GM23338 (cell line): ENCODE results near the gene SLC30A5. TPM values are rescaled to one million over a fixed set of nuclear protein-coding genes. Genes with fewer than 3 reads are reported as not detected.

ENCODE experiments used
- ATAC-seq: fragments of 200-7000 bp; cut with Tn5 transposase; 3 replicates; pipeline ENCODE4 v1.9.1; 2020
- DNase-seq: peaks from one replicate; pipeline ENCODE4 v3.0.0-alpha.2; 2015; ENCODE audit warnings: low spot score
- H2AFZ ChIP-seq: fragments of 200-600 bp; sonication (generic); 2 replicates; pipeline ENCODE4 v1.8.0; 2016; ENCODE audit warnings: antibody characterized with exemption, mild to moderate bottlenecking, moderate library complexity
- H3F3A ChIP-seq: fragments of 200-600 bp; sonication (generic); replicated peaks from 2 replicates; pipeline ENCODE4 v1.8.0; 2017; ENCODE audit warnings: antibody characterized with exemption, mixed run types, low read depth
- H3K27ac ChIP-seq: fragments of 200-600 bp; sonication (generic); 2 replicates; pipeline ENCODE4 v1.6.1; 2016; ENCODE audit warnings: low read depth
- H3K27me3 ChIP-seq: fragments of 200-600 bp; sonication (generic); 2 replicates; pipeline ENCODE4 v1.8.0; 2016; ENCODE audit warnings: mild to moderate bottlenecking, mixed run types, moderate library complexity; ENCODE audit not compliant: insufficient read depth
- H3K36me3 ChIP-seq: fragments of 200-600 bp; sonication (generic); 2 replicates; pipeline ENCODE4 v1.8.0; 2016; ENCODE audit warnings: mild to moderate bottlenecking; ENCODE audit not compliant: insufficient read depth
- H3K4me1 ChIP-seq: fragments of 200-600 bp; sonication (generic); 2 replicates; pipeline ENCODE4 v1.8.0; 2016; ENCODE audit warnings: mild to moderate bottlenecking, moderate library complexity; ENCODE audit not compliant: insufficient read depth
- H3K4me2 ChIP-seq: fragments of 200-600 bp; sonication (generic); 2 replicates; pipeline ENCODE4 v1.7.1; 2017; ENCODE audit warnings: mixed run types
- H3K4me3 ChIP-seq: fragments of 200-600 bp; sonication (generic); 2 replicates; pipeline ENCODE4 v1.6.1; 2016; ENCODE audit warnings: mixed run types
- H3K79me2 ChIP-seq: fragments of 200-600 bp; sonication (generic); replicated peaks from 2 replicates; pipeline ENCODE4 v1.8.0; 2017; ENCODE audit warnings: mild to moderate bottlenecking; ENCODE audit not compliant: insufficient read depth
- H3K9me2 ChIP-seq: fragments of 200-600 bp; sonication (generic); 2 replicates; pipeline ENCODE4 v1.8.0; 2017; ENCODE audit not compliant: insufficient read depth
- H4K20me1 ChIP-seq: fragments of 200-600 bp; sonication (generic); replicated peaks from 2 replicates; pipeline ENCODE4 v1.8.0; 2017; ENCODE audit warnings: mild to moderate bottlenecking; ENCODE audit not compliant: insufficient read depth
- H3K27ac Mint-ChIP-seq: 2 replicates; pipeline ENCODE4 v1.8.0; 2020; ENCODE audit warnings: inconsistent platforms, mild to moderate bottlenecking, moderate library complexity, mixed read lengths
- H3K27me3 Mint-ChIP-seq: 3 replicates; pipeline ENCODE4 v1.8.0; 2022; ENCODE audit warnings: low read depth, mild to moderate bottlenecking, moderate library complexity, mixed read lengths, inconsistent platforms; ENCODE audit not compliant: insufficient read depth, poor library complexity
- H3K36me3 Mint-ChIP-seq: 3 replicates; pipeline ENCODE4 v1.8.0; 2021; ENCODE audit warnings: low read depth, mild to moderate bottlenecking, inconsistent platforms, moderate library complexity, mixed read lengths
- H3K4me1 Mint-ChIP-seq: 3 replicates; pipeline ENCODE4 v1.8.0; 2020; ENCODE audit warnings: mild to moderate bottlenecking, inconsistent platforms, mixed read lengths
- H3K4me3 Mint-ChIP-seq: 3 replicates; pipeline ENCODE4 v1.8.0; 2021; ENCODE audit warnings: moderate library complexity, mild to moderate bottlenecking, inconsistent platforms, mixed read lengths
- H3K9me3 Mint-ChIP-seq: 3 replicates; pipeline ENCODE4 v1.8.0; 2020; ENCODE audit warnings: moderate library complexity, mild to moderate bottlenecking, inconsistent platforms, mixed read lengths
- CREB1 ChIP-seq: fragments of 250-450 bp; sonication (Bioruptor Pico); IDR thresholded peaks from 2 replicates; pipeline ENCODE4 v1.5.0; 2020; ENCODE audit warnings: low read depth, mild to moderate bottlenecking, moderate library complexity
- EZH2 ChIP-seq: fragments of 200-600 bp; sonication (generic); IDR thresholded peaks from one replicate; pipeline ENCODE4 v1.8.0; 2017; ENCODE audit warnings: antibody characterized with exemption, mild to moderate bottlenecking, low read depth; ENCODE audit not compliant: unreplicated experiment
- EZH2phosphoT487 ChIP-seq: fragments of 200-600 bp; sonication (generic); IDR thresholded peaks from one replicate; pipeline ENCODE4 v1.8.1; 2018; ENCODE audit warnings: antibody characterized with exemption; ENCODE audit not compliant: unreplicated experiment
- JUNB ChIP-seq: IDR thresholded peaks from one replicate; pipeline ENCODE4 v1.6.1; 2016; ENCODE audit warnings: antibody characterized with exemption; ENCODE audit not compliant: unreplicated experiment
- NANOG ChIP-seq: IDR thresholded peaks from 2 replicates; pipeline ENCODE4 v1.6.1; 2016; ENCODE audit warnings: antibody characterized with exemption, borderline replicate concordance
- POLR2AphosphoS5 ChIP-seq: IDR thresholded peaks from 2 replicates; pipeline ENCODE4 v1.6.1; 2016; ENCODE audit warnings: antibody characterized with exemption, low read depth
- STAT1 ChIP-seq: IDR thresholded peaks from one replicate; pipeline ENCODE4 v1.6.1; 2016; ENCODE audit warnings: antibody characterized with exemption; ENCODE audit not compliant: unreplicated experiment
- ZNF114 ChIP-seq: fragments of 250-450 bp; sonication (Bioruptor Pico); IDR thresholded peaks from 2 replicates; pipeline ENCODE4 v1.5.0; 2020; ENCODE audit warnings: mild to moderate bottlenecking, moderate library complexity
- ZNF331 ChIP-seq: fragments of 250-450 bp; sonication (Bioruptor Pico); IDR thresholded peaks from 2 replicates; pipeline ENCODE4 v1.5.0; 2020; ENCODE audit warnings: low read depth, mild to moderate bottlenecking, moderate library complexity
- polyA plus RNA-seq: library from polyadenylated mRNA; unstranded; fragments of >200 nt; fragmentation: Nextera tagmentation; extraction: Ambion mirVana; gene quantifications from 2 replicates; pipeline ENCODE4 v1.2.1, GENCODE V29; 2016
- total RNA-seq: library from RNA; depleted of rRNA; stranded (reverse); fragments of >200 nt; shearing (Covaris generic); gene quantifications from 2 replicates; pipeline ENCODE4 v1.2.3, GENCODE V29; 2014
- TF ChIP-seq, protein P1 (sequence below), 2 experiments: fragments of 200-600 bp in 1 of 2; sonication (generic) in 1 of 2; conservative IDR thresholded peaks; 2 replicates each; pipeline versions ENCODE4 v1.5.1 to v1.6.1; 2016 to 2017; ENCODE audit warnings: antibody characterized with exemption in 2 of 2, low read depth in 2 of 2, mild to moderate bottlenecking in 2 of 2, moderate library complexity in 1 of 2
- TF ChIP-seq, protein P2 (sequence below): IDR thresholded peaks from one replicate; pipeline ENCODE4 v1.6.1; 2018; ENCODE audit warnings: antibody characterized with exemption; ENCODE audit not compliant: unreplicated experiment
- TF ChIP-seq, protein P3 (sequence below): IDR thresholded peaks from 2 replicates; pipeline ENCODE4 v1.6.1; 2016; ENCODE audit warnings: antibody characterized with exemption

Gene SLC30A5
- total and polyA plus RNA-seq, 2 experiments from 2014 or later = 38.2 to 43.2 TPM

DNA sequence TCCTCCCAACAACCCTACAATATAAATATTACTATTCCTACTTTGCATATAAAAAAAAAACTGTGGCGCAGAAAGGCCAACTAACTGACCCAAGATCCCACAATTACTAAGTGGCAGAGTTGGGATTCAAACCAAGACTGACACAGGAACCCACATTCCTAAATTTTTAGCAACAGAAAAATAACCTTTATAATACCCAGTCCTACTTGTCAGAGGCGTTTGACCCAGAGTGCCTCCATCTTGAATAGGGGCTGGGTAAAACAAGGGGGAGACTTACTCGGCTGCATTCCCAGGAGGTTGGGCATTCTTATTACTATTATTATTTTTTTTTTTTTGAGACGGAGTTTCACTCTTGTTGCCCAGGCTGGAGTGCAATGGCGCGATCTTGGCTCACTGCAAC is 2.0 kb upstream of the SLC30A5 start:
- ATAC-seq (no peak), DNase-seq (no peak)
- Histone ChIP-seq H3F3A (no peaks in the 10 kb centered on the region), H3K36me3 (no peaks in the 10 kb centered on the region), H3K27ac (no peak overlapping the region), H3K4me2 (no peak overlapping the region), H3K4me3 (no peak overlapping the region), H3K9me2 (no peaks in the 10 kb centered on the region), H3K27me3 (no peaks in the 10 kb centered on the region), H2AFZ (no peak overlapping the region), H3K4me1 (peaks cover 11% of the 10 kb centered on the region; the same call in 1 of the 2 replicates), H3K79me2 (peaks cover 23% of the 10 kb centered on the region), H4K20me1 (no peaks in the 10 kb centered on the region)
- peaks cover 3% of the 10 kb centered on the region for H3K27me3 Mint-ChIP-seq
- no peak overlapping the region for H3K4me3 Mint-ChIP-seq
- peaks cover 7% of the 10 kb centered on the region; the same call in 1 of the 3 replicates for H3K36me3 Mint-ChIP-seq
- peaks cover 8% of the 10 kb centered on the region; the same call in 2 of the 3 replicates for H3K9me3 Mint-ChIP-seq
- no peak for TF ChIP-seq ZNF331
- no peak for TF ChIP-seq EZH2phosphoT487
- TF ChIP-seq NANOG = no peak
- H3K4me1 Mint-ChIP-seq = peaks cover 11% of the 10 kb centered on the region
- no peak overlapping the region for H3K27ac Mint-ChIP-seq

DNA sequence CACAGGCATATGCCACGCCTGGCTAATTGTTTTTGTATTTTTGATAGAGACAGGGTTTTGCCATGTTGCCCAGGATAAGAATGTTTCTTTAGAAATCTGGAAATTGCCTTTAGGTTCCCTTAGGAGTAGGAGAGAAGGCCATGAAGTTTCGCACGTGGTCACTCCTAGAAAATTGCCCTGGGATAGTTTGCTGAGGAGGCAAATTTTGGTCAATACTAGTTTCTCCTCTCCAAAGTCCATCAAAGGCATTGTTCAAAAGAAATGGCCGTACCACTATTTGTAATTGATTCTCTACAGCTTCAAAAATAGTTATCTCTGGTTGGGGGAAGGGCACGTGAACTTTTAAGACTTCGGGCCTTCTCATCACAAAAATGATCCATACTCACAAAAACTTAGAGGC is 845 bp upstream of the SLC30A5 start:
- H3K4me1 Mint-ChIP-seq = peaks cover 13% of the 10 kb centered on the region
- peaks cover 2% of the 10 kb centered on the region for H3K27me3 Mint-ChIP-seq
- Histone ChIP-seq H3K4me3 (no peak overlapping the region), H3K27me3 (no peaks in the 10 kb centered on the region), H3K36me3 (no peaks in the 10 kb centered on the region), H3K79me2 (peaks cover 30% of the 10 kb centered on the region), H4K20me1 (no peaks in the 10 kb centered on the region), H3K4me1 (peaks cover 11% of the 10 kb centered on the region; the same call in 1 of the 2 replicates), H3K27ac (0 out of 2 replicates have a peak overlapping the region, but pooled peaks have one; percentile 21), H3K4me2 (no peak overlapping the region), H3K9me2 (no peaks in the 10 kb centered on the region), H2AFZ (peak overlapping the region; percentile 67), H3F3A (no peaks in the 10 kb centered on the region)
- H3K36me3 Mint-ChIP-seq = peaks cover 8% of the 10 kb centered on the region; the same call in 2 of the 3 replicates
- H3K4me3 Mint-ChIP-seq = peak overlapping the region; percentile 45; the same call in 1 of the 3 replicates
- H3K27ac Mint-ChIP-seq = no peak overlapping the region
- ATAC-seq = no peak
- DNase-seq = no peak
- H3K9me3 Mint-ChIP-seq = peaks cover 2% of the 10 kb centered on the region; the same call in 2 of the 3 replicates
- TF ChIP-seq NANOG = no peak
- TF ChIP-seq EZH2 = no peak
- TF ChIP-seq, protein P1, sequence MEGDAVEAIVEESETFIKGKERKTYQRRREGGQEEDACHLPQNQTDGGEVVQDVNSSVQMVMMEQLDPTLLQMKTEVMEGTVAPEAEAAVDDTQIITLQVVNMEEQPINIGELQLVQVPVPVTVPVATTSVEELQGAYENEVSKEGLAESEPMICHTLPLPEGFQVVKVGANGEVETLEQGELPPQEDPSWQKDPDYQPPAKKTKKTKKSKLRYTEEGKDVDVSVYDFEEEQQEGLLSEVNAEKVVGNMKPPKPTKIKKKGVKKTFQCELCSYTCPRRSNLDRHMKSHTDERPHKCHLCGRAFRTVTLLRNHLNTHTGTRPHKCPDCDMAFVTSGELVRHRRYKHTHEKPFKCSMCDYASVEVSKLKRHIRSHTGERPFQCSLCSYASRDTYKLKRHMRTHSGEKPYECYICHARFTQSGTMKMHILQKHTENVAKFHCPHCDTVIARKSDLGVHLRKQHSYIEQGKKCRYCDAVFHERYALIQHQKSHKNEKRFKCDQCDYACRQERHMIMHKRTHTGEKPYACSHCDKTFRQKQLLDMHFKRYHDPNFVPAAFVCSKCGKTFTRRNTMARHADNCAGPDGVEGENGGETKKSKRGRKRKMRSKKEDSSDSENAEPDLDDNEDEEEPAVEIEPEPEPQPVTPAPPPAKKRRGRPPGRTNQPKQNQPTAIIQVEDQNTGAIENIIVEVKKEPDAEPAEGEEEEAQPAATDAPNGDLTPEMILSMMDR (conservative IDR thresholded peaks at IDR 0.05; ENCODE audit: low read depth in 2 of 2) = no peak
- TF ChIP-seq, protein P2, sequence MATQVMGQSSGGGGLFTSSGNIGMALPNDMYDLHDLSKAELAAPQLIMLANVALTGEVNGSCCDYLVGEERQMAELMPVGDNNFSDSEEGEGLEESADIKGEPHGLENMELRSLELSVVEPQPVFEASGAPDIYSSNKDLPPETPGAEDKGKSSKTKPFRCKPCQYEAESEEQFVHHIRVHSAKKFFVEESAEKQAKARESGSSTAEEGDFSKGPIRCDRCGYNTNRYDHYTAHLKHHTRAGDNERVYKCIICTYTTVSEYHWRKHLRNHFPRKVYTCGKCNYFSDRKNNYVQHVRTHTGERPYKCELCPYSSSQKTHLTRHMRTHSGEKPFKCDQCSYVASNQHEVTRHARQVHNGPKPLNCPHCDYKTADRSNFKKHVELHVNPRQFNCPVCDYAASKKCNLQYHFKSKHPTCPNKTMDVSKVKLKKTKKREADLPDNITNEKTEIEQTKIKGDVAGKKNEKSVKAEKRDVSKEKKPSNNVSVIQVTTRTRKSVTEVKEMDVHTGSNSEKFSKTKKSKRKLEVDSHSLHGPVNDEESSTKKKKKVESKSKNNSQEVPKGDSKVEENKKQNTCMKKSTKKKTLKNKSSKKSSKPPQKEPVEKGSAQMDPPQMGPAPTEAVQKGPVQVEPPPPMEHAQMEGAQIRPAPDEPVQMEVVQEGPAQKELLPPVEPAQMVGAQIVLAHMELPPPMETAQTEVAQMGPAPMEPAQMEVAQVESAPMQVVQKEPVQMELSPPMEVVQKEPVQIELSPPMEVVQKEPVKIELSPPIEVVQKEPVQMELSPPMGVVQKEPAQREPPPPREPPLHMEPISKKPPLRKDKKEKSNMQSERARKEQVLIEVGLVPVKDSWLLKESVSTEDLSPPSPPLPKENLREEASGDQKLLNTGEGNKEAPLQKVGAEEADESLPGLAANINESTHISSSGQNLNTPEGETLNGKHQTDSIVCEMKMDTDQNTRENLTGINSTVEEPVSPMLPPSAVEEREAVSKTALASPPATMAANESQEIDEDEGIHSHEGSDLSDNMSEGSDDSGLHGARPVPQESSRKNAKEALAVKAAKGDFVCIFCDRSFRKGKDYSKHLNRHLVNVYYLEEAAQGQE = no peak
- TF ChIP-seq, protein P3, sequence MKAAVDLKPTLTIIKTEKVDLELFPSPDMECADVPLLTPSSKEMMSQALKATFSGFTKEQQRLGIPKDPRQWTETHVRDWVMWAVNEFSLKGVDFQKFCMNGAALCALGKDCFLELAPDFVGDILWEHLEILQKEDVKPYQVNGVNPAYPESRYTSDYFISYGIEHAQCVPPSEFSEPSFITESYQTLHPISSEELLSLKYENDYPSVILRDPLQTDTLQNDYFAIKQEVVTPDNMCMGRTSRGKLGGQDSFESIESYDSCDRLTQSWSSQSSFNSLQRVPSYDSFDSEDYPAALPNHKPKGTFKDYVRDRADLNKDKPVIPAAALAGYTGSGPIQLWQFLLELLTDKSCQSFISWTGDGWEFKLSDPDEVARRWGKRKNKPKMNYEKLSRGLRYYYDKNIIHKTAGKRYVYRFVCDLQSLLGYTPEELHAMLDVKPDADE = no peak
- TF ChIP-seq POLR2AphosphoS5 = no peak
- TF ChIP-seq CREB1 (CRISPR knock-in tag) = no peak
- no peak for TF ChIP-seq ZNF331
- no peak for TF ChIP-seq EZH2phosphoT487
- TF ChIP-seq ZNF114 (CRISPR knock-in tag) = no peak
- TF ChIP-seq STAT1 = no peak
- no peak for TF ChIP-seq JUNB
